VCaP (cell line): ENCODE results near the gene RXRA.

Experiments
- H3K27ac ChIP-seq: fragments of 450-650 bp; 2 replicates; pipeline ENCODE4 v1.5.1; 2017
- TF ChIP-seq, protein P1 (sequence below): fragments of 450-650 bp; conservative IDR thresholded peaks from 2 replicates; pipeline ENCODE4 v1.5.1; 2017; ENCODE audit warnings: mild to moderate bottlenecking, moderate library complexity

RXRA gene

DNA sequence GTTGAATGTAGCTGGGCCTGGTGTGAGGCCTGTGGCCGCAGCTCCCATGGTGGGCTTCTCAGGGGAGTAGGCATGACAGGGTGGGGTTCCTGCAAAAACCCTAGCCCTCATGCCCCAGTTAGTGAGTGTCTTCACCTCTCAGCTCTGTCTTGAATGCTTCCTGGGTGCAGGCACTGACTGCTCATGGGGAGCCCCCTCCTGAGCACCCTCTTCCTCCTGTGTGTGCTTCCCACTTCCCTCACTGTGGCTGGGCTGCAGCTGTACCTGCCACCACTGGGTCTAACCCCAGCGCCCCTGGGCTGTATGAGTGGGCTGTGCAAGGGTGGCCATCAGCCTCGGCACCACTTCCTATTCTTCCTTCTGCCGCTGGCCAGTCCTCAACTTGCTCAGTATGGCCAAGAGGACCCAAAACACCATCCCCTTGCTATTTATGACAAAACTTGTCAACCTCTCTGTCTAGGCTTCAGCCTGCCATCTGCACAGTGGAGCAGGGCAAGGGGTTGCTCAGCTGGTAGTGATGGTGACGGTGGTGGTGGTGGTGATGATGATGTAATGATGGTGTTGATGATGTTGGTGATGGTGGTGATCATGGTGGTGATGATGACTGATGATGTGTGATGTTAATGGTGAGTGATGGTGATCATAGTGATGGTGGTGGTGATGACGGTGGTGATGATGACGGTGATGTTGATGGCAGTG lies 67.5 kb downstream of the RXRA start:
- no peak overlapping the region for H3K27ac ChIP-seq
- TF ChIP-seq, protein P1, sequence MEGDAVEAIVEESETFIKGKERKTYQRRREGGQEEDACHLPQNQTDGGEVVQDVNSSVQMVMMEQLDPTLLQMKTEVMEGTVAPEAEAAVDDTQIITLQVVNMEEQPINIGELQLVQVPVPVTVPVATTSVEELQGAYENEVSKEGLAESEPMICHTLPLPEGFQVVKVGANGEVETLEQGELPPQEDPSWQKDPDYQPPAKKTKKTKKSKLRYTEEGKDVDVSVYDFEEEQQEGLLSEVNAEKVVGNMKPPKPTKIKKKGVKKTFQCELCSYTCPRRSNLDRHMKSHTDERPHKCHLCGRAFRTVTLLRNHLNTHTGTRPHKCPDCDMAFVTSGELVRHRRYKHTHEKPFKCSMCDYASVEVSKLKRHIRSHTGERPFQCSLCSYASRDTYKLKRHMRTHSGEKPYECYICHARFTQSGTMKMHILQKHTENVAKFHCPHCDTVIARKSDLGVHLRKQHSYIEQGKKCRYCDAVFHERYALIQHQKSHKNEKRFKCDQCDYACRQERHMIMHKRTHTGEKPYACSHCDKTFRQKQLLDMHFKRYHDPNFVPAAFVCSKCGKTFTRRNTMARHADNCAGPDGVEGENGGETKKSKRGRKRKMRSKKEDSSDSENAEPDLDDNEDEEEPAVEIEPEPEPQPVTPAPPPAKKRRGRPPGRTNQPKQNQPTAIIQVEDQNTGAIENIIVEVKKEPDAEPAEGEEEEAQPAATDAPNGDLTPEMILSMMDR, result no peak

DNA sequence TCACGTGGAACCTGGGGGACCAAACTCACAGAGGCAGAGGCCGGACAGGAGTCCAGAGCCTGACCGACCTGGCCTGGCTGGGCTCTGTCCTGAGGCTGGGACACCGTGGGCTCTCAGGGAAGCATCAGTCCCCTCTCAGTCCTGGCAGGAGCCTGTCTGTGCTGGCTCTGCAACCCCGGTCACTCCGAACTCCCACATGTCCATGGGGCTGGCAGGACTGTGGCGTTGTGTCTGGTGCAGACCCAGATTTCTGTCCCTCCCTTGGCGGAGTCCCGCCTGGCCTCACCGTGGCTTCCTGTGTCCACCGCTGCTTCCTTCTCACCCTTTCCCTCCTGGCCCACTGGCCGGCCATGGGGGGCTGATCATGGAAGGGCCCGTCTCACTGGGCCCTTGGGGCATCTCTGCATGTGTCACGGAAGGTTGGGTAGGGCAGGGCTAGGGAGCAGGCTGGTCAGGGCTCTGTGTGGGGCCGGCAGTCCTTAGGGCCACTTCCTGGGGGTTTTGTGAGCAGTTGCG lies 68.8 kb downstream of the RXRA start:
- TF ChIP-seq, protein P1, result no peak
- no peak overlapping the region for H3K27ac ChIP-seq

DNA sequence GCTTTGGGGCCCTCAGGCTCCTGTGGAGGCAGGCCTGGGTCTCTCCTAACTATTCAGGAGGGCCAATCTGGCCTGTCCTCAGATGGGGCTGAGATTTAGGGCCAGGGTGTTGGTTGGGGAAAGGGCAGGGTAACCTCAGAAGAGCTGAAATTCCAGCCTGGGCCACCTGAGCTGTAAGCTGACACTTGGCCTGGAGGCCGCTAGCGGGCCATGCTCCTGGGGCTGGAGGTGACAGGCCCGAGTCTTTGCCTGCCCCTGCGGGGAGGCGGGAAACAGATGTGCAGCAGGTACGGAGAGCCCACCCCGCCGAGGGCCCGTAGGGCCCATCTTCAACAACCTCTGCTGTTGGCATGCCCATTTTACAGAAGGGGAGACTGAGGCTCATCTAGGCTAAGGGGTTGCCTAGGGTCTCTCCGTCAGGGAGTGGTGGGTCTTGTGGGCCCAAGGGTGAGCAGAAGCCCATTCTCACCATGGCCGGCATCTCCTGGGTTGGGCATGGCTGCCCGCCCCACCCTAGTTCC lies 69.5 kb downstream of the RXRA start:
- TF ChIP-seq, protein P1, result no peak
- no peak overlapping the region for H3K27ac ChIP-seq

DNA sequence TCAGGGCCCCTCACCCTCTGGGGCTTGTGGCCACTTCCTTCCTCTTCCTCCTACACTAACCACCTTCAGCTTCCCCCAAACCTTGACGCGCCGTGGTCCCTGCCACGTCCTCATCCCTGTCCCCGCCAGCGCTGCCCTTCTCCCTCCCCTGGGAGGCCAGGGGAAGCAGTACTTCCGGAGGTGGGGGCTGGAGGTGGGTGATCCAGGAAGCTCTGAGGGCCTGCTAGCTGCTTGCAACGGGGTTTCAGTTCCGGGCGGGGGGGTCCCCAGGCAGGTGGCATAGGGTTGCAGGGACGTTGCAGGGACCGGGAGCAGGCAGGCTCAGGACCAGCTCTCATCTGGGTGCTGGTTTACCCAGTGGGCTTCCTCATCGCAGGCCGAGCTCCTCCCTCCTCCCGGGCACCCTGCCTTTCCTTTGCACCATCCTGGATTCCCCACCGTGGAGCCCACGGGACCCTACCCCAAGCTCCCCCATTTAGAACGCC lies 70.0 kb downstream of the RXRA start:
- 0 out of 2 replicates have a peak overlapping the region, but pooled peaks have one; percentile 10 for H3K27ac ChIP-seq
- TF ChIP-seq, protein P1, result no peak

DNA sequence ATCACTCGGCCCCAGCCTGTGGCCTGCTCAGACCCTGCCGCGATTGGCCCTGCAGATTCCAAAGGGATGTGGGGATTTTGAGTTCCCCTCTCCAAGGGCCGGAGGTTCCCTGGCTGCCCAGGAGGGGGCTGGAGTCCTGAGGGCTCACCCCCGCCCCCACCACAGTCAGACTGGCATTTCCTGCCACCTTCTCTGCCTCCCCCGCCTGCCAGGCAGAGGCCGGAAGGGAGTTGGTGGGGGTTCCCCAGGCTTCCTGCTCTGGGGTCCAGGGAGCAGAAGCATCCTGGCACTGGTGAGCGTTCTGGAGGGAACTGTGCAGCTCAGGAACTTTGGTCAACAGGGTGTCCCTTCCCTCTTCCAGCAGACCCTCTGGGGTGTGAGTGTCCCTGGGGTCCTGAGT lies 70.6 kb downstream of the RXRA start:
- 0 out of 2 replicates have a peak overlapping the region, but pooled peaks have one; percentile 10 for H3K27ac ChIP-seq
- TF ChIP-seq, protein P1, result no peak

DNA sequence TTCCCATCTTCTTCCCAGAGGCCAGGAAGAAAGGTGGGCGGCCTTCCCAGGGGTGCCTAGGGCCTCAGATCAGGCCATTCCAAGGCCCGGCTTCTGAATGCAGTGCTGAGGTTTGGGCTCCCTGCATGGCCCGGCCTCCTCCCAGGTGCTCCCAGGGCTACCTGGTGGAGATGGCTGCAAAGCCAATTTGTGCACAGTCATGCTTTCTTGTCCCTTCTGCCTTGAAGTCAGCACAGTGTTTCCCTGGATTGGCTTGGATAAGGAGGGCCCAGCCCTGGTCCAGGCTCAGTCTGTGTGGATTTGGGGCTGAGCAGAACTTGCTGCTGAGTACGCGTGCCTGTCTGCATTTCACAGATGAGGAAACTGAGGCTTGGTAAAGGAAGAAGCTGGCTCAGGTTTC lies 72.5 kb downstream of the RXRA start:
- no peak overlapping the region for H3K27ac ChIP-seq
- TF ChIP-seq, protein P1, result no peak

DNA sequence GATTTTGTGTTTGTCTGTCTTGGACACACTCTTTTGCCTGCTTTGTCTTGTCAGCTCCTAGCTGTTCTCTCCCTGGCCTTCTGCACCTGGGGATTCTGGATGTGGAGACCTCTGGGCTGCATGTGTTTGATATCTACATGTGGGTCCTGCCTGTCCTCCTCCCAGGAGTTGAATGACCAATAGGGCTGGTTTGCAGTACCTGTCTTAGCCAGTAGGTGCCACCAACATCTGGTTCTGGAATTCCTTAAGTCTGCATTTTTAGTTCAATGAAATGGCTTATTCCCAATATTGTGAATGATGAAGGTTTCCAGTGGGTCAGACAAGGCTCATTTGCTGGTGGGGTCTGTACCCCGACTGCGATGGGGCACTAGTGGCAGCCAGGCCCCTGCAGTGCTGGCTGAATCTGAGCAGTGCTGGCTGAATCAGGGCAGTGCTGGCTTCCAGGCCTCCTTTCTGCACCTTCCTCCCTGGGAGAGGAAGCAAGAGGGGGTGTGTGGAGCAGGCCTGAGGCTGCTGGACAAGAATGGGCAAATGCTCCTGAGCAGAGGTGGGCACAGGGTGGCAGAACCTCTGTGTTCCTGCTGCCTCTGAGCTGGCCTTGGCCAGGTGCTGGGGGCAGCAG lies 73.3 kb downstream of the RXRA start:
- TF ChIP-seq, protein P1, result peak; percentile 68
- no peak overlapping the region for H3K27ac ChIP-seq
